BJ (cell line): ENCODE measurements around the gene NAP1L4. TPM values are rescaled to one million over a fixed set of nuclear protein-coding genes. Genes with fewer than 3 reads are reported as not detected.

Experiments used
- CTCF ChIA-PET: fragments of 350-600 bp; formaldehyde crosslinking; extraction: SDS; loops from one replicate; lab custom pipeline; 2021; ENCODE audit warnings: antibody characterized with exemption, inconsistent platforms; lab: Yijun Ruan, JAX
- POLR2A ChIA-PET: fragments of 300-600 bp; sonication (Branson Sonifier 250); formaldehyde crosslinking; extraction: SDS; loops from one replicate; lab custom pipeline; 2021; ENCODE audit warnings: antibody characterized with exemption; lab: Charles Lee
- DNase-seq: peaks from one replicate; pipeline ENCODE4 v3.0.0-alpha.2; 2011; ENCODE audit warnings: low read depth
- H3K27me3 ChIP-seq: 2 replicates; pipeline ENCODE4 v1.6.0; 2011; ENCODE audit warnings: low read length; ENCODE audit not compliant: control insufficient read depth, insufficient read depth
- H3K36me3 ChIP-seq: 2 replicates; pipeline ENCODE4 v1.5.1; 2011; ENCODE audit warnings: low read length; ENCODE audit not compliant: control insufficient read depth, insufficient read depth
- H3K4me3 ChIP-seq: 2 replicates; pipeline ENCODE4 v1.5.1; 2011; ENCODE audit warnings: low read depth, mild to moderate bottlenecking, control low read depth, low read length
- polyA plus RNA-seq: library from polyadenylated mRNA; depleted of rRNA; stranded (reverse); fragments of >200 nt; gene quantifications from 2 replicates; pipeline ENCODE4 v1.2.3, GENCODE V29; 2011
- TF ChIP-seq, protein P1 (sequence below): IDR thresholded peaks from 2 replicates; pipeline ENCODE4 v1.5.1; 2011; ENCODE audit warnings: low read depth, mild to moderate bottlenecking, control low read depth, inconsistent platforms, low read length, moderate library complexity; ENCODE audit not compliant: insufficient read depth

NAP1L4 gene
- polyA plus RNA-seq, 1 experiment, result 65.1 TPM

GRCh38 chr11:3011891-3012885, 20.1 kb upstream of the NAP1L4 start:
- no peak for DNase-seq
- POLR2A ChIA-PET, result interaction anchor here (0.5 kb wide), 1 partner anchor 683 kb away, joined by 3 read pairs; no protein-coding TSS in a partner anchor
- no peaks in the 10 kb centered on the region for H3K27me3 ChIP-seq
- H3K36me3 ChIP-seq, result peaks cover 72% of the 10 kb centered on the region
- TF ChIP-seq, protein P1, sequence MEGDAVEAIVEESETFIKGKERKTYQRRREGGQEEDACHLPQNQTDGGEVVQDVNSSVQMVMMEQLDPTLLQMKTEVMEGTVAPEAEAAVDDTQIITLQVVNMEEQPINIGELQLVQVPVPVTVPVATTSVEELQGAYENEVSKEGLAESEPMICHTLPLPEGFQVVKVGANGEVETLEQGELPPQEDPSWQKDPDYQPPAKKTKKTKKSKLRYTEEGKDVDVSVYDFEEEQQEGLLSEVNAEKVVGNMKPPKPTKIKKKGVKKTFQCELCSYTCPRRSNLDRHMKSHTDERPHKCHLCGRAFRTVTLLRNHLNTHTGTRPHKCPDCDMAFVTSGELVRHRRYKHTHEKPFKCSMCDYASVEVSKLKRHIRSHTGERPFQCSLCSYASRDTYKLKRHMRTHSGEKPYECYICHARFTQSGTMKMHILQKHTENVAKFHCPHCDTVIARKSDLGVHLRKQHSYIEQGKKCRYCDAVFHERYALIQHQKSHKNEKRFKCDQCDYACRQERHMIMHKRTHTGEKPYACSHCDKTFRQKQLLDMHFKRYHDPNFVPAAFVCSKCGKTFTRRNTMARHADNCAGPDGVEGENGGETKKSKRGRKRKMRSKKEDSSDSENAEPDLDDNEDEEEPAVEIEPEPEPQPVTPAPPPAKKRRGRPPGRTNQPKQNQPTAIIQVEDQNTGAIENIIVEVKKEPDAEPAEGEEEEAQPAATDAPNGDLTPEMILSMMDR, result no peak
- H3K4me3 ChIP-seq, result no peak overlapping the region
- CTCF ChIA-PET, result interaction anchor here (0.7 kb wide), 1 partner anchor 24 kb away, joined by 3 read pairs; no protein-coding TSS in a partner anchor

DNA sequence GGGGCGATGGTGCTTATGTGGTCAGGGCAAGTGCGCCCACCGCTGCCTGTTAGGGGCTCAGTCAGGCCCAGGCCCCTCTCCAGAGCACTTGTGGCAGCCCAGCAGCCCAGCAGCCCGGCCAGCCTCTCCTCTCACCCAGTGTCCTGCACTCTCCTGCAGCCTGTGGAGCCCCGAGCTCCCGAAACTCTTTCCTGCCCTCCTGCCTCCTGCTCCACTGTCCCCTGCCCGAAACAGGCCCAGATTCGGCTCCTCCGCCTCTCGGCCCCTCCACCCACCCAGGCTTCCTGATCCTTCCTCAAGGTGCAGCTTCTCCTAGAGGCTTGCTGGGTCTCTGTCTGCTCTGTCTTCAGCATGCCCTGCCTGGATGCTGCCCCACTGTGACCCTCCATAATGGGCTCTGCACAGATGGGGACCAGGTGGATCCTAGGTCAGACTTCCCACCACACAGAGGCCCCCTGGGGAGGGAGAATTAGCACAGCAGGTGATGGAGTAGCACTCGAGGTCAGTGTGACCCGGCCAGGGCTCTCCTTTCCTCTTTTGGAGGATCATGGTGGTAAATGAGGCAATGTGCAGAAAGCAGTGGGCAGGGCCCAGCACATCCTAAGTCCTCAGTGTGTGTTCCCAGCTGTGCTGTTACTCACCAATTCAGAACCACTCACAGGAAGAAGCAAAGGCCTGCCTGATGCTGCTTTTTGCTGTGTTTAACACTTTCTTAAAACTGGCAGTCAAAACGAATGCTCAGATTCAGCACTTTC, 18.6 kb upstream of the NAP1L4 start:
- no peaks in the 10 kb centered on the region for H3K27me3 ChIP-seq
- TF ChIP-seq, protein P1, result no peak
- POLR2A ChIA-PET, result no interaction called here
- CTCF ChIA-PET, result no interaction called here
- no peak for DNase-seq
- H3K36me3 ChIP-seq, result peaks cover 67% of the 10 kb centered on the region
- H3K4me3 ChIP-seq, result no peak overlapping the region

DNA sequence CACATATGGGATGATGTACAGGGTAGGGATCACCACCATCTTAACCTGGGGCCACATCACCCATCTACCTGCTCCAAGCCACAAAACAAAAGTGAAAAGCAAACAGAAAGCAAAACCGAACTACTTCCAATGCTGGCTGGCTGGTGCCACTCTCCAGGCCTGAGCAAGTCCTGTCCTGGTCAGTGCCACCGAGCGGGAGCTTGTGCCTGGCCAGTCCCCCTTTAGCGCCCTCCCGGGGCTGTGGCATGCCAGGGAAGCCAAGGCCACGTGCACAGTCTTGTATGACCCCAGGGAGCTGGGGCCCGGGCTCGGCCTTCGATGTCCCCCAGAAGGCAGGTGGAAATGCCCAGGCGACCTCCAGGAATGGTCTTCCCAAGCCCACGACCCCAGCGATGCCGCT, 17.9 kb upstream of the NAP1L4 start:
- POLR2A ChIA-PET, result no interaction called here
- no peak for DNase-seq
- Histone ChIP-seq H3K27me3 (no peaks in the 10 kb centered on the region), H3K36me3 (peaks cover 61% of the 10 kb centered on the region), H3K4me3 (no peak overlapping the region)
- TF ChIP-seq, protein P1, result no peak
- CTCF ChIA-PET, result no interaction called here

DNA sequence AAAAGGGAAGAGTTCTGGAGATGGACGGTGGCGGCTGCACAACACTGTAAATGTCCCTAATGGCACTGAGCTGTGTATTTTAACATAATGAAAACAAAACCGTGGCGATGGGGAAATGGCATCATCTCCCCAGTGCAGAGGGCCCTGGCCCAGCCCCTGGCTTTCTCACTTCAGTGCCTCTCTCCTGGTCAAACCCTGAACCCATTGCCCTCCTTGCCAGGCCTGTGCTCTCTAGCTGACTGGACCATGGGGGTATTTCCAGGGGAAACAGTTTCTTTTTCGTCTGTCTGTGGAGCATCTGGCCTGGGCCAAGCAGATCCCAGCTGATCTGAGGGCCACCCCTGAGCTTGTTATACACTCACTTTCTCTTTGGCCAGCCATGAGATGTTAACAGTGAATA, 17.4 kb upstream of the NAP1L4 start:
- ChIA-PET POLR2A (interaction anchor here (0.6 kb wide), 1 partner anchor 160 kb away, joined by 22 read pairs; no protein-coding TSS in a partner anchor), CTCF (no interaction called here)
- Histone ChIP-seq H3K27me3 (no peaks in the 10 kb centered on the region), H3K4me3 (no peak overlapping the region), H3K36me3 (peaks cover 60% of the 10 kb centered on the region)
- no peak for DNase-seq
- TF ChIP-seq, protein P1, result no peak
